GM21515 (cell line): ENCODE measurements around the gene CRELD1.

Experiments used
- ATAC-seq: cut with Tn5 transposase; IDR thresholded peaks from one replicate; pipeline ENCODE4 v1.9.1; 2021; ENCODE audit not compliant: unreplicated experiment

CRELD1 gene

DNA sequence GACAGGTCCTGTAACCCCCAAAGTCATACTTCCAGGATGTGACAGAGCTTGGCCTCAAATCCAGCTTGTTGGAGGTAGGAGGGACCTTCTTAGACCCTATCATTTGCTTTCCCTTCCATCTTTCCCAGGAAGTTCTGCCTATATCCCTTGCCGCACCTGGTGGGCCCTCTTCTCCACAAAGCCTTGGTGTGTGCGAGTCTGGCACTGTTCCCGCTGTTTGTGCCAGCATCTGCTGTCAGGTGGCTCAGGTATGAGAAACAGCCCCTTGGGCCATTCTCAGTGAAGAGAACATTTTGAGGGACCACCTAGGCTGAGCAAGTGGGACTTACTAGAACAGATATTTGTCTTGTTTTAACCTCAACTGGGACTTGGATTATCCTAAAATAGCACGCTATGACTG is 29.7 kb upstream of the CRELD1 start:
- ATAC-seq = no peak

GRCh38 chr3:9906480-9906879 is 27.2 kb upstream of the CRELD1 start:
- no peak for ATAC-seq

DNA sequence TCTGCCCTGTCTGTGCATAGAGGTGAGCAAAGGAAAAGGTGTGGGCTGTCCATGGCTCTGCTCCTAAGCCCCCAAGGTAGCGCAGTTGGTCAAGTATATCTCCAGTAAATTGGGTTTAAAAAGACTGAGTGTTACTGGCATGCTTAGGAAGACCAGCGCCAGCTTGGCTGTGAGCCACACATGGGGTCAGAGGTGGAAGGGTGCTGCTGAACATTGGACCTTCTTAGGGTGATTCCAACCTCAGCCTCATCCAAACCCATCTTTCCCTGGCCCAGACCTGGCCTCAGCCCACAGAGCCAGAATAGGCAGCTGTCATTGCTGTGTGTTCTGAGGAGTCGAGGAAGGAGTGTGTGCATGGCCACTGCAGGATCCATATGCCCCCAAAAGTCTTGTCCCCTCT is 25.3 kb upstream of the CRELD1 start:
- ATAC-seq = no peak

DNA sequence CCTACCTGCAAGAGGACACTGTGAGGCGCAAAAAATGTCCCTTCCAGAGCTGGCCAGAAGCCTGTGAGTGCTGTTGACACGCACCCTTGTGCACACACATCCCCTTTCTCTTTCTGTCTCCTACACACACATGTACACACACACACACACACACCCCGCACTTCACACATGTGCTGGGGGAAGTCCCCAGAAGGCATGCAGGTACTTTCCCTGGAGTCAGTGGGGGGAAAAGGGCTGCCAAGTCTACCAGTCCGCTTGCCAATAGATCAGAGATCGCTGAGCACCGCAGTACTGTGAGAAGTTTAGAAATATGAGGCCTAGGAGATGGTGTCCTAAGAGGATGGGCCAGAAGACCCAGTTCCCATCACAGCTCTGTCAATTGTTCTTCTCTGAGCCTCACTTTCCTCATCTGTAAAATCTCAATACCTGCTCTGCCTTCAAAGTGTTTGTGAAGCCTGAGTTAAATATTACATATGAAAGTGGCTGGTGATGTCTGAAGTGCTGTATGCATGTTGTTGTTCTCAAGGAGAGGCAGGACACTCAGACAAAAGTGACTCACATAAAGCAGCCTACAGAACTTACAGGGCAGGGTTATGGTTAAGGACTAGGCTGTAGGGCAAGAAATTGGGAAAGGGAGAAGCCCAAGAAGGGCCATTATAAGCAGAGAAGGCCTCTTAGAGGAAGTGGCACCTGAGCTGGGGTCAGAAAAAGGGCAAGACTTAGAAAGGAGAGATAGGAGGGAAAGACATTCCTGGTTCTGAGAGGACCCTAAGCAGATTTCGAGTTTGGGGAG is 24.2 kb upstream of the CRELD1 start:
- ATAC-seq = no peak

DNA sequence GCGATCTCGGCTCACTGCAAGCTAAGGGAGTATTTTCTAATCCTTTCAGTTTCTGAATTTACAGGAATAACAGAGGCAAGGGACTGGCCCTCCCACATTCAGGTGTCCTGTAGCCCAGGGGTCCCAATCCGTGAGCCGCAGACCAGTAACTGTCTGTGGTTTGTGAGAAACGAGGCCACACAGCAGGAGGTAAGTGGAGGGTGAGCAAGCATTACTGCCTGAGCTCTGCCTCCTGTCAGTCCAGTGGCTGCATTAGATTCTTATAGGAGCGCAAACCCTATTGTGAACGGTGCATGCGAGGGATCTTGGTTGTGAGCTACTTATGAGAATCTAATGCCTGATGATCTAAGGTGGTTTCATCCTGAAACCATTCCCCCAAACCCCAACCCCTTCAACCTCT is 21.8 kb upstream of the CRELD1 start:
- no peak for ATAC-seq

- no peak for ATAC-seq
Observed at GRCh38 chr3:9912294-9912935, 21.2 kb upstream of the CRELD1 start.

DNA sequence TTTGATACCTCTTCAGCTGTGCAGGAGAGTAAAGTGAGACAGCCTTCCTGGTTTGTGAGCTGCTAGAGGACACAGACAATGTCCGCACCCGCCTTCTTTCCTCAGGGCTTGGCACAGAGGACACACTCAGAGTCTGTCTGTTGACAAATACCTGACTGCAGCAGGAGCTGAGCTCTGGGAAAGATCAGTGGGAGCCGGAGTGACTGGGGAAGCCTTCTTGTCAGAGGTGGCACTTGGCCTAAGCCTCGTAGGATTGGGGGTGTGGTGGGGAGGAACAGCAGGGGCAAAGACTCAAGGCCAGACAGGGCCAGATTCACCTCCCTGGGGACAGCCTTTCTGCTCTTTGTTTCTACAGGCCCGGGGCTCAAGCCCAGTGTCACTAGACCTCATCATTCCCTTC is 20.0 kb upstream of the CRELD1 start:
- ATAC-seq = no peak

DNA sequence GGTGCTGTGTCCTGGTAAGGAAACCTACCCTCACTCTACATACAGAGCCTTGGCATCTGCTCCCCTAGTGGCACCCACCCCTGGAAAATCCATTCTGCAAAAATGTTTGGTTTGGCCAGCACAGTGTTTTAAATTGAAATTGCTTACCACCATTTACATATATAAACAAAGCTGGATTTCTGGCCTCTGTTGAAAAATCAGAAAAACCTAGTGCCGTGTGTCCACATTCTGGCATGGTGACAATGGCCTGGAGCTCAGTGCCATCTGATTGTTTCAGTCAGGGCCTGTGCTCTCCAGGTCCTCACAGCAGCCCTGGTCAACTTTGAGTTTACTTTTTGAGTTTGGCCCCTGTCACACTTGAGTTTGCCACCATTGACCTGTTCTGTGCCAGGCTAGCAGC is 19.6 kb upstream of the CRELD1 start:
- ATAC-seq = no peak

- no peak for ATAC-seq
Observed at GRCh38 chr3:9914559-9915253, 18.9 kb upstream of the CRELD1 start.

GRCh38 chr3:9915254-9916141 is 18.1 kb upstream of the CRELD1 start:
- ATAC-seq = no peak

- no peak for ATAC-seq
Observed at GRCh38 chr3:9916346-9916733, 17.3 kb upstream of the CRELD1 start.

DNA sequence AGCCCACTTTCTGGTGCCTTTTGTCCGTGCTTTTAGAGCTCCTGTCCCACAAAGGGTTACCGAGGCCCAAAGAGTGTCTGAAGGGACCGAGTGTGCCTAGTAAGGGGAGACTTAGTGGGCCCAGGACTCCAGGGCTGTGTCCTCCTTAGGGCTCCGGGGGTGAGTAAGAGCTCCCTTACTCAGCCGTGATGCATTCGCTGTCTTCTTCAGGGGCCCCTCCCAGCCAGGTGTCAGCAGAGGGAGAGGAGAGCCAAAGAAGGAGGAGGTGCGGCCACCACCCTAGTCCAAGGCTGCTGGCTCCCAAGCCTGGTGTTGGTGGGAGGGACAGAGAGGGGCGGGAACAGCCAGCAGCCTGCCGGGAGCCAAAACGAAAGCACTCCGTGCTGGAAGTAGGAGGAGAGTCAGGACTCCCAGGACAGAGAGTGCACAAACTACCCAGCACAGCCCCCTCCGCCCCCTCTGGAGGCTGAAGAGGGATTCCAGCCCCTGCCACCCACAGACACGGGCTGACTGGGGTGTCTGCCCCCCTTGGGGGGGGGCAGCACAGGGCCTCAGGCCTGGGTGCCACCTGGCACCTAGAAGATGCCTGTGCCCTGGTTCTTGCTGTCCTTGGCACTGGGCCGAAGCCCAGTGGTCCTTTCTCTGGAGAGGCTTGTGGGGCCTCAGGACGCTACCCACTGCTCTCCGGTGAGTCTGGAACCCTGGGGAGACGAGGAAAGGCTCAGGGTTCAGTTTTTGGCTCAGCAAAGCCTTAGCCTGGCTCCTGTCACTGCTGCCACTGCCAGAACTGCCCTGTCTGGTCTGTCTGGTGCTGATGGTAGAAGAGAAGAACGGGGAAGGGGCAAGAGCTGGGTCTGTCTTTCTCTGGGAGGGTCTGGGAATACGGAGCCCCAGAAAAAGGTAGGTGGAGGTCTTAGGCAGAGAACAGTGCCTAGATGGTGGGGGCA is 16.6 kb upstream of the CRELD1 start, which contains the start of gene IL17RC:
Gene IL17RC, plus strand, starts transcription at position 365 of the 947 bp plus-strand sequence. Its CDS starts 218 bp downstream, at position 583.
- ATAC-seq = no peak

DNA sequence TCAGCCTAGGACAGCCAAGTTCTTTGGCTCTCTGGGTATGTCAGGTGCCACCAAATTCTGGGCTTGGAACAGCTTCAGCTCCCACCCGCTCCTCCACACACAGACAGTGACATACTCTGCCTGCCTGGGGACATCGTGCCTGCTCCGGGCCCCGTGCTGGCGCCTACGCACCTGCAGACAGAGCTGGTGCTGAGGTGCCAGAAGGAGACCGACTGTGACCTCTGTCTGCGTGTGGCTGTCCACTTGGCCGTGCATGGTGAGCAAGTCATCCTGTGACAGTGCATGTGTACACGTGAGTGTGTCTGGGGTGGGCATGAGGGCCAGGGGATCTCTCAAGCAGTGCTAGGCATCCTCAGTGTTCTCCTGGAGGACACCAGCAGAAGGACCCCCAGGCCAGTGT is 15.8 kb upstream of the CRELD1 start:
- ATAC-seq = no peak

DNA sequence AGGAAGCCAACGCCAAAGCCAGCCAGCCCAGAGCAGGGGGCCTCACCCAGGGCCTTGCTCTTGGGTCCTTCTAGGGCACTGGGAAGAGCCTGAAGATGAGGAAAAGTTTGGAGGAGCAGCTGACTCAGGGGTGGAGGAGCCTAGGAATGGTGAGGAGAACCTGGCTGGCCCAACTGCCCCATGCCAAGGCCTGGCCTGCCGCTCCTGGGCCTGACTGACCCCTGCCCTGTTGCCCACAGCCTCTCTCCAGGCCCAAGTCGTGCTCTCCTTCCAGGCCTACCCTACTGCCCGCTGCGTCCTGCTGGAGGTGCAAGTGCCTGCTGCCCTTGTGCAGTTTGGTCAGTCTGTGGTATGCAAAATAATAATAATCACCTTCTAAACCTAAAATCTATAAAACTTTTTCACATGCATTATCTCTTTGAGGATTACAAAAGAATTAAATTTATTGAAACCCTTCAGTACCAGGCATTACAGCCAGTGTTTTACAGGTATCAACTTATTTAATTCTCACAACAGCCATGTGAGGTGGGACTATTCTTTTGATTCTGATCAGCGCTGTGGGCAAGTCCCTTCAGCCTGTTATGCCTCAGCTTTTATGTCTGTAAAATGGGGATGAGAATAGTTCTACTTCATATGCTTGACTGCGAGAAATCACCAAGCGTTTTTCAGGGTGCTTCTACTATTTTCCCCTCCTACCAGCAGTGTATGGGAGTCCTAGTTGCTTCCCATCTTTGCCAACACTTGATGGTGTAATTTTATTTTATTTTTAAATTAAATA is 15.2 kb upstream of the CRELD1 start:
- ATAC-seq = no peak

DNA sequence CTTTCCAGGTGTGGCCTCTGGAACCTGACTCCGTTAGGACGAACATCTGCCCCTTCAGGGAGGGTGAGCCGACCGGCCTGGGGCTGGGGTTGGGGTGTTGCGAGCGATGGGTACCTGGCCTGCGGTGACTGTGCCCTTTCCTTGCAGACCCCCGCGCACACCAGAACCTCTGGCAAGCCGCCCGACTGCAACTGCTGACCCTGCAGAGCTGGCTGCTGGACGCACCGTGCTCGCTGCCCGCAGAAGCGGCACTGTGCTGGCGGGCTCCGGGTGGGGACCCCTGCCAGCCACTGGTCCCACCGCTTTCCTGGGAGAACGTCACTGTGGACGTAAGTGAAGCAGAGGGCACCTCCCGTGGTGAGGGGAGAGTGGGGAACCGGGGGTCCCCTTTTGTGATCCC is 5.5 kb upstream of the CRELD1 start:
- no peak for ATAC-seq

DNA sequence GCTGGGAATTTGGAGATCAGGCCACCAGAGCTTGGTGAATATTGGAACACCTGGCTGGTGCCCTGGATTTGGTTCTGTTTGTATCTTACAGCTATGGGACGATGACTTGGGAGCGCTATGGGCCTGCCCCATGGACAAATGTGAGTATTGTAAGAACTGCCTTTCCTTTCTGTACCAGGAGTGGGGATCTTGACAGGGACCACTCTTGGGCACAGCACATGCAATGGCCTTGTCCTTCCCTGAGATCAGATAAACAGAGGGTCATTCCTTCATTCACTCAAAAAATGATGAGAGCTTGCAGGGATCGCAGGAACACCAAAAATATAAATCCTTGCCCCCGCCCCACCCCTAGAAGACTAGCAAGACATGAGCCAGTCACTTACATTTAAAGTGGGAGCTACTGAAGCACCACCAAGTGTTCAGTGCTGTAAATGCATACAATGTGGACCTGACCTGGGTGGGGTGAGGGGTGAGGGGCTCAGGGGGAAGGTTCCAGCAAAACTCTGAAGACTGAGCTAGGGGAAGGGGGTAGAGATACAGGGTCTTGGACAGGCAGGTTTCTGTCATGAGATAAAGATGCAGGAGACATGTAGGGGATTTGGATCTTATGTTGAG is 2.7 kb upstream of the CRELD1 start:
- ATAC-seq = no peak

GRCh38 chr3:9932535-9932842 is 1.1 kb upstream of the CRELD1 start:
- ATAC-seq = no peak

GRCh38 chr3:9932843-9933560 is 632 bp upstream of the CRELD1 start:
- ATAC-seq = peak; percentile 73
